Suprapubic skin (tissue), 2 donors: ENCODE data around the gene DSCAM.

ENCODE experiments used
- EP300 ChIP-seq: sonication (generic); formaldehyde crosslinking; IDR thresholded peaks from one replicate; pipeline ENCODE4 v1.6.1; 2017; ENCODE audit warnings: antibody characterized with exemption
- POLR2A ChIP-seq, 2 donors: fragments of 450-650 bp; IDR thresholded peaks; one replicate each; pipeline ENCODE4 v1.6.1; 2017; ENCODE audit warnings: antibody characterized with exemption in 2 of 2, mild to moderate bottlenecking in 2 of 2, moderate library complexity in 2 of 2

- no peak for TF ChIP-seq EP300
- no peak for TF ChIP-seq POLR2A (IDR thresholded peaks at IDR 0.05)
Measured at GRCh38 chr21:40333731-40334130, 513.2 kb downstream of the DSCAM start.
